Smooth muscle cell (in vitro differentiated cells): ENCODE data around the gene RREB1. TPM values are rescaled to one million over a fixed set of nuclear protein-coding genes. Genes with fewer than 3 reads are reported as not detected.

Experiments used
- DNase-seq: peaks from one replicate; lab custom pipeline; 2025; ENCODE audit not compliant: unreplicated experiment; lab: John Stamatoyannopoulos, UW
- H2AFZ ChIP-seq: fragments of 200-600 bp; sonication (generic); 2 replicates; pipeline ENCODE4 v1.6.0; 2016; ENCODE audit warnings: antibody characterized with exemption, low read depth, mild to moderate bottlenecking
- H3F3A ChIP-seq: fragments of 200-600 bp; sonication (generic); 2 replicates; pipeline ENCODE4 v1.6.0; 2017; ENCODE audit warnings: antibody characterized with exemption, low read depth
- H3K27ac ChIP-seq: fragments of 200-600 bp; sonication (generic); 2 replicates; pipeline ENCODE4 v1.5.1; 2016; ENCODE audit warnings: low read depth, mild to moderate bottlenecking
- H3K27me3 ChIP-seq: fragments of 200-600 bp; sonication (generic); 2 replicates; pipeline ENCODE4 v1.6.1; 2016; ENCODE audit warnings: low read depth, mild to moderate bottlenecking
- H3K36me3 ChIP-seq: fragments of 200-600 bp; sonication (generic); 2 replicates; pipeline ENCODE4 v1.5.1; 2016; ENCODE audit warnings: low read depth
- H3K4me1 ChIP-seq: fragments of 200-600 bp; sonication (generic); 2 replicates; pipeline ENCODE4 v1.5.1; 2016; ENCODE audit warnings: low read depth
- H3K4me2 ChIP-seq: fragments of 200-600 bp; sonication (generic); 2 replicates; pipeline ENCODE4 v1.6.0; 2016; ENCODE audit warnings: mild to moderate bottlenecking
- H3K4me3 ChIP-seq: fragments of 200-600 bp; sonication (generic); 2 replicates; pipeline ENCODE4 v1.5.1; 2016; ENCODE audit warnings: mild to moderate bottlenecking
- H3K79me2 ChIP-seq: fragments of 200-600 bp; sonication (generic); 2 replicates; pipeline ENCODE4 v1.6.0; 2016; ENCODE audit warnings: low read depth, mild to moderate bottlenecking
- H3K9ac ChIP-seq: fragments of 200-600 bp; sonication (generic); 2 replicates; pipeline ENCODE4 v1.6.0; 2016; ENCODE audit warnings: low read depth
- H3K9me3 ChIP-seq: fragments of 200-600 bp; sonication (generic); replicated peaks from 2 replicates; pipeline ENCODE4 v1.5.1; 2016; ENCODE audit warnings: low read depth
- H4K20me1 ChIP-seq: fragments of 200-600 bp; sonication (generic); 2 replicates; pipeline ENCODE4 v1.6.0; 2016; ENCODE audit warnings: low read depth
- WGBS: methylation state at CpG from one replicate; pipeline ENCODE4 v1.1.7; 2016; ENCODE audit warnings: low lambda C conversion rate; 5-methylcytosine and 5-hydroxymethylcytosine counted together
- polyA plus RNA-seq: library from polyadenylated mRNA; unstranded; fragments of >200 nt; fragmentation: Nextera tagmentation; extraction: Ambion mirVana; gene quantifications from 2 replicates; pipeline ENCODE4 v1.2.1, GENCODE V29; 2016
- total RNA-seq: library from RNA; depleted of rRNA; stranded (reverse); fragments of >200 nt; gene quantifications from 2 replicates; pipeline ENCODE4 v1.2.3, GENCODE V29; 2014
- TF ChIP-seq, protein P1 (sequence below): fragments of 200-600 bp; sonication (generic); IDR thresholded peaks from 2 replicates; pipeline ENCODE4 v1.5.1; 2017; ENCODE audit warnings: borderline replicate concordance, mild to moderate bottlenecking, antibody characterized with exemption; ENCODE audit not compliant: insufficient read depth, poor library complexity, severe bottlenecking

Gene RREB1
- total and polyA plus RNA-seq, 2 experiments from 2014 or later = 13.2 to 26.1 TPM

DNA sequence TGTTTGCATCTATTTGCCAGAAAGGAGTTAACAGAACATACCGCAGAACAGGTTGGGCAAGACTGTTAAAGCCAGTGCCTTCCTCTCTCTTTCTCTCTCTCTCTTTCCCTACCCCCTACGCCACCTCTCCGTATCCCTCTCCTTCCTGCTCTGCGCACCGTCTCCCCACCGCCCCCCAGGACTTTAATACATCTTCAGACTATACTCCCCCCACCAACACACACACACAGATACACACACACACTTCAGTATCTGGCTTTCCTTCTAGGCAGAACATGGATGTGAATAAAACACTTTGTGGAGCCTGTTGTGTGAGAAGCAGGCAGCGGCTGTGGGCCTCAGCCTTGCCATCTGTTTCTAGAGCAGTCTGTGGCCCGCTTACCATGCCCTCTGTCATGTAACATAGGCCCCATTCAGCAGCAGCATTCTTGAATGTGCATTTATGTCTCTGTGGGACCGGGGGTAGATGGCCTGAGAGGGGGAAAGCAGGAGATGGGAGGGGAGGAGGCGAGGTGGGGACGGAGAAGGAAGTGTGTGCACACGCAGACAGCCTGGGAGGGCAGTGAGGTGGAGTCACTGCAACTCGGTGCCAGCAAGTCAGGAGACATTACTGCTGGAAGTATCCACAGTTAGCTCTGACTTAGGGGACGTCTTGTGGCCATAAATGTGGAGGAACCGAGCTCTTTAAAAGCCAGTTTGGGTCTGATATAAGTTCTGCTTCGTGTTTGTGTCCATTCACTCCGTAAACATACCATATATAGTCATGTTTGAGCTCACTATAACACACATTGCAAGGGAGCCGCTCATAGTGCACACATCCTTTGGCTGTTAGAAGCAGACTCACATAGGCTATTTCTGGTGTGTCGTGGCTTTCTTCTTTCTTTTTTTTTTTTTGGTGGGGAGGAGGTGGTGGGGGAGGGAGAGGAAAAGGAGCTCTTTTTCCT lies 38.4 kb downstream of the RREB1 start:
- Histone ChIP-seq H3K79me2 (peaks cover 94% of the 10 kb centered on the region), H2AFZ (peak overlapping the region; percentile 43), H3K9me3 (no peaks in the 10 kb centered on the region), H3K27me3 (no peaks in the 10 kb centered on the region), H3K4me3 (peak overlapping the region; percentile 16), H3K27ac (peak overlapping the region; percentile 94), H3K4me1 (peaks cover 63% of the 10 kb centered on the region), H3K36me3 (no peaks in the 10 kb centered on the region), H3K9ac (peak overlapping the region; percentile 62), H3K4me2 (peak overlapping the region; percentile 80), H3F3A (peaks cover 18% of the 10 kb centered on the region), H4K20me1 (peaks cover 91% of the 10 kb centered on the region)
- no peak for DNase-seq
- TF ChIP-seq, protein P1, sequence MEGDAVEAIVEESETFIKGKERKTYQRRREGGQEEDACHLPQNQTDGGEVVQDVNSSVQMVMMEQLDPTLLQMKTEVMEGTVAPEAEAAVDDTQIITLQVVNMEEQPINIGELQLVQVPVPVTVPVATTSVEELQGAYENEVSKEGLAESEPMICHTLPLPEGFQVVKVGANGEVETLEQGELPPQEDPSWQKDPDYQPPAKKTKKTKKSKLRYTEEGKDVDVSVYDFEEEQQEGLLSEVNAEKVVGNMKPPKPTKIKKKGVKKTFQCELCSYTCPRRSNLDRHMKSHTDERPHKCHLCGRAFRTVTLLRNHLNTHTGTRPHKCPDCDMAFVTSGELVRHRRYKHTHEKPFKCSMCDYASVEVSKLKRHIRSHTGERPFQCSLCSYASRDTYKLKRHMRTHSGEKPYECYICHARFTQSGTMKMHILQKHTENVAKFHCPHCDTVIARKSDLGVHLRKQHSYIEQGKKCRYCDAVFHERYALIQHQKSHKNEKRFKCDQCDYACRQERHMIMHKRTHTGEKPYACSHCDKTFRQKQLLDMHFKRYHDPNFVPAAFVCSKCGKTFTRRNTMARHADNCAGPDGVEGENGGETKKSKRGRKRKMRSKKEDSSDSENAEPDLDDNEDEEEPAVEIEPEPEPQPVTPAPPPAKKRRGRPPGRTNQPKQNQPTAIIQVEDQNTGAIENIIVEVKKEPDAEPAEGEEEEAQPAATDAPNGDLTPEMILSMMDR = no peak
- WGBS = 21% methylated on average over 17 of the region's 19 CpGs

DNA sequence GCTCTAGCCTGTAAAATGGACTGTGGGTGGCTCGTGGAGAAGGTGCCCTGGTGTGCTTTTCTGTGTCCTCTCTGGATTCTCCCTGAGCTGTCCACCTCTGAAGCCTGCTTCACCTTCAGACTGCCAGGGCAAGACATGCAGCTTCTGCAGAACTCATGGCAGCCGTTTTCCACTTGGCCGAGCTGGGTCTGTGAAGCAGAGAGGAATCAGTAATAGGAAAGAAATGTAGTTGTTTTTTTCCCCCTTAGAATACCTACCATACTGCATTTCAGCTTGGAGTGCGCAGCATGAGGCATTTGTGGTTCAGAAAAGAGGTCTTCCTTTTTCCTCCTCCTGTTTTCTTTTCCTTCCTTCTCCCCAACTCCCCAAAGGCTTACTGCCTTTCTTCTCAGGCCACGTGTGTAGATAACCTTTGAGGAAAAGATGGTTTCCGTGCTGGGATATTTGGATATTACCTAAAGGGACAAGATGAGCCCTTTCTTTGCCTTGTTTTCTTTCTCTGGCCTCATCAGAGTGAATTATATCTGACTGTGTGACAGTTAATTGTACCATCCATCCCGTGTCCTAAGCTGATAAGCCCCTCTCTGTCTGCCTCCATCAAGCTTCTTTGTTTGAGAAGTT lies 39.4 kb downstream of the RREB1 start:
- Histone ChIP-seq H4K20me1 (peaks cover 92% of the 10 kb centered on the region), H3K27ac (peak overlapping the region; percentile 94), H3K4me2 (peak overlapping the region; percentile 80), H2AFZ (no peak overlapping the region), H3K27me3 (no peaks in the 10 kb centered on the region), H3K36me3 (no peaks in the 10 kb centered on the region), H3F3A (peaks cover 14% of the 10 kb centered on the region), H3K9me3 (no peaks in the 10 kb centered on the region), H3K9ac (peak overlapping the region; percentile 62), H3K79me2 (peaks cover 96% of the 10 kb centered on the region), H3K4me1 (peaks cover 63% of the 10 kb centered on the region), H3K4me3 (no peak overlapping the region)
- DNase-seq = no peak
- TF ChIP-seq, protein P1 = no peak
- 45% methylated on average over 7 of the region's 7 CpGs for WGBS

DNA sequence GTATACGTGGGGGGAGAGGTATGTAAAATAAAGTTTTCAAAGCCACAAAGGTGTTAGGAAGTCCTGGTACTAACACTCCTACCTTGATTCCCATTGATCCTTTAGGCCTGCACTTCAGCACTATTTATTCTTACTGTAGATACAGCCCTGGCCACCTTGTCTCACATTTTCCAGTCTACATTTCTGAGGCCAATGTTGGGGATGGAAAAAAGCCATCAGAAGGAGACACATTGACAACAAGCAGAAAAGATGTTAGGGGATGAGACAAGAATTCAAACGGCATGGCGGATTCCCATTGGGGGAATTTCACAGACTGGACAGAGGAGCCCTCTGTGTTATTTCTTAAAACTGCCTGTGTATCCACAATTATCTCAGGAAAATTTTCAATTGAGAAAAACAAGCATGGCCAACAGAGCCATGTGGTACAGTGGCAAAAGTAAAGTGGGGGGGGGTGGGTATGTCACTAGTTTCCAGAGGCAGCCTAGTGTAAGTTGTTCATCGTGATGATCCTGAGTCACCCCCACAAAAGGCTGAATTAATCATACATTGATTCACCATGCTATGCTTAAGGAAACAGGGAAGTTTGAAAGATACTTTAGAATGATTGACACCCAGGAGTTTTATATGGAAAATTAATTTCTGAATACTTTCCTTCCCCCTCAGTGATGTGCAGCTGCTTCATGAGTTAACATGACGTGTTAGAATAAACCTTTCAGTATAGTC lies 40.5 kb downstream of the RREB1 start:
- H3F3A ChIP-seq = peaks cover 14% of the 10 kb centered on the region
- no peak overlapping the region for H2AFZ ChIP-seq
- no peak overlapping the region for H3K4me3 ChIP-seq
- TF ChIP-seq, protein P1 = no peak
- 57% methylated on average over 5 of the region's 5 CpGs for WGBS
- peaks cover 63% of the 10 kb centered on the region for H3K4me1 ChIP-seq
- H3K9me3 ChIP-seq = no peaks in the 10 kb centered on the region
- no peaks in the 10 kb centered on the region for H3K27me3 ChIP-seq
- no peak overlapping the region for H3K9ac ChIP-seq
- peaks cover 96% of the 10 kb centered on the region for H3K79me2 ChIP-seq
- H3K4me2 ChIP-seq = peak overlapping the region; percentile 80
- no peak for DNase-seq
- H3K36me3 ChIP-seq = no peaks in the 10 kb centered on the region
- peak overlapping the region; percentile 94 for H3K27ac ChIP-seq
- peaks cover 92% of the 10 kb centered on the region for H4K20me1 ChIP-seq
